ENCODE measurements around the gene SGTB.

DNA sequence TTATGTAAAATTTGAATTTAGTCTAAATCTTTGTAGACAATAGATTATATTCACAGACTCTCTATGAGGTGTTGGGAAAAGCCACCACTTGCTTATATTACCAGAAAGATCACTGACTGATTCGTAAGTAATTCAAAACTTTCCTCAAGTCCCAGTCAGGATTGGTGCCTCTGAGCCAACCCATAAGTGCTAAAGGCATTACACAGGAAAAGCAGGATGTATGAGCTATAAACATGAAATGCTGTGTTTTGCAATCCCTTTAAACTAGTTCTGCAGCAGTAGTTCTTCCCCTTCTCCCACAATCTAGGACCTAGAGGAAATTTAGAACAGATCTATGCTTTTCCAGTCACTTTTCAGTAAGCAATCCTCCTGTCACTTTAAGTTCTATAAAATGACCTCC lies 49.1 kb downstream of the SGTB start:
- TF ChIP-seq POLR2A (IDR thresholded peaks at IDR 0.05) (no peak), CTCF (IDR thresholded peaks at IDR 0.05) (no peak)

All from body of pancreas (tissue), 4 donors.